ENCODE data around the gene GPR151. TPM values are rescaled to one million over a fixed set of nuclear protein-coding genes. Genes with fewer than 3 reads are reported as not detected.

Gene GPR151
- total and polyA plus RNA-seq, 2 of the 13 experiments (the other 11 are each of a cell fraction or from before 2014, with no cell fraction given): not detected

GRCh38 chr5:146541958-146542849, 26.2 kb upstream of the GPR151 start (continued):
- TF ChIP-seq MIER2 (CRISPR knock-in tag; IDR thresholded peaks at IDR 0.05): no peak
- no peak for TF ChIP-seq PHF20 (CRISPR knock-in tag; IDR thresholded peaks at IDR 0.05)
- TF ChIP-seq RAD21 (CRISPR knock-in tag; IDR thresholded peaks at IDR 0.05): 0 out of 2 replicates have a peak, but pooled peaks have one; percentile 35
- TF ChIP-seq ZNF136 (CRISPR knock-in tag; IDR thresholded peaks at IDR 0.05; ENCODE audit: low read depth): no peak
- TF ChIP-seq SP2 (CRISPR knock-in tag; IDR thresholded peaks at IDR 0.05): no peak
- TF ChIP-seq ZNF672 (CRISPR knock-in tag; IDR thresholded peaks at IDR 0.05): no peak
- no peak for TF ChIP-seq SSRP1 (CRISPR knock-in tag; IDR thresholded peaks at IDR 0.05)
- no peak for TF ChIP-seq LRRFIP1 (CRISPR knock-in tag; conservative IDR thresholded peaks at IDR 0.05)
- no peak for TF ChIP-seq FOXA3 (CRISPR knock-in tag; IDR thresholded peaks at IDR 0.05)
- no peak for TF ChIP-seq EEA1 (CRISPR knock-in tag; IDR thresholded peaks at IDR 0.05; ENCODE audit: borderline replicate concordance)
- TF ChIP-seq SATB2 (CRISPR knock-in tag; IDR thresholded peaks at IDR 0.05): no peak
- no peak for TF ChIP-seq BRCA1 (CRISPR knock-in tag; IDR thresholded peaks at IDR 0.05)
- TF ChIP-seq HNF1A (IDR thresholded peaks at IDR 0.05; ENCODE audit: low read depth): no peak
- TF ChIP-seq HNF1A (CRISPR knock-in tag; IDR thresholded peaks at IDR 0.05; ENCODE audit: borderline replicate concordance): no peak
- TF ChIP-seq ZFY (CRISPR knock-in tag; IDR thresholded peaks at IDR 0.05): no peak
- TF ChIP-seq REPIN1 (CRISPR knock-in tag; IDR thresholded peaks at IDR 0.05; ENCODE audit: borderline replicate concordance, low read depth): no peak; the same call in 1 of the 2 replicates
- TF ChIP-seq MXI1 (IDR thresholded peaks at IDR 0.05; ENCODE audit: borderline replicate concordance, low read depth, low read length): no peak
- TF ChIP-seq ZNF292 (CRISPR knock-in tag; IDR thresholded peaks at IDR 0.05; ENCODE audit: borderline replicate concordance, low read depth): no peak
- TF ChIP-seq ZNF432 (CRISPR knock-in tag; IDR thresholded peaks at IDR 0.05; ENCODE audit: borderline replicate concordance): no peak
- no peak for TF ChIP-seq ATF7 (IDR thresholded peaks at IDR 0.05)
- no peak for TF ChIP-seq ATF7 (CRISPR knock-in tag; IDR thresholded peaks at IDR 0.05)
- TF ChIP-seq EHMT2 (IDR thresholded peaks at IDR 0.05; ENCODE audit: borderline replicate concordance, low read depth, low read length): no peak
- TF ChIP-seq SIX4 (CRISPR knock-in tag; IDR thresholded peaks at IDR 0.05): no peak
- no peak for TF ChIP-seq ZEB1 (IDR thresholded peaks at IDR 0.05; ENCODE audit: insufficient replicate concordance, low read depth)
- no peak for TF ChIP-seq ZNF788 (CRISPR knock-in tag; IDR thresholded peaks at IDR 0.05; ENCODE audit: borderline replicate concordance)
- no peak for TF ChIP-seq RNF2 (conservative IDR thresholded peaks at IDR 0.05; ENCODE audit: low read depth)
- TF ChIP-seq RFX1 (IDR thresholded peaks at IDR 0.05): no peak
